Keratinocyte (primary cell): ENCODE data around the gene VPS41.

Experiments
- EZH2 ChIP-seq: IDR thresholded peaks from one replicate; pipeline ENCODE4 v1.6.1; 2012; ENCODE audit warnings: inconsistent platforms, mild to moderate bottlenecking, low read length, moderate library complexity
- TF ChIP-seq, protein P1 (sequence below), 3 experiments: IDR thresholded peaks in 1 of 3; conservative IDR thresholded peaks in 1 of 3; optimal IDR thresholded peaks in 1 of 3; 2 replicates in 2 of 3; 3 replicates in 1 of 3; pipeline versions ENCODE3 to v1.5.1; 2011; ENCODE audit warnings: low read length in 3 of 3, mild to moderate bottlenecking in 3 of 3, moderate library complexity in 2 of 3, control low read depth in 1 of 3, inconsistent platforms in 1 of 3; ENCODE audit not compliant: insufficient read depth in 2 of 3; ENCODE audit errors: extremely low read depth in 1 of 3

DNA sequence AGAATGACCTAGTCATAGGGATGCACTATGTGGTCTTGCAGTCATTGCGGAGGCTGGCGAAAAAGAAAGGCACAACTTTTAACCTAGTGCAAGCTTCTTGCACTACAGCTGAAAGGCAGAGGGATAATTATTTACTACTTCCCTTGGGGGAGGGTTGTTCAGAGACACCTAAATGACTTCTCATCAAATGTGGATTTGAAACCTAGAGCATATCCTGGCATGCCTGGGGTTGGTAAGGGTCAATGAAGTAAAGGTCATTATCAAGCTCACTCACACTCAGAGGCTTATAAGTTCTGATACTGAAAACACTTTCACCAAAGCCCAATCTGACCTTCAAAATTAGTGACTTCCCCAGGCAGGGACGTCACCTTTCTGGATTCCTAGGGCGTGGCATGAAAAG, 168.9 kb downstream of the VPS41 start:
- TF ChIP-seq, protein P1, sequence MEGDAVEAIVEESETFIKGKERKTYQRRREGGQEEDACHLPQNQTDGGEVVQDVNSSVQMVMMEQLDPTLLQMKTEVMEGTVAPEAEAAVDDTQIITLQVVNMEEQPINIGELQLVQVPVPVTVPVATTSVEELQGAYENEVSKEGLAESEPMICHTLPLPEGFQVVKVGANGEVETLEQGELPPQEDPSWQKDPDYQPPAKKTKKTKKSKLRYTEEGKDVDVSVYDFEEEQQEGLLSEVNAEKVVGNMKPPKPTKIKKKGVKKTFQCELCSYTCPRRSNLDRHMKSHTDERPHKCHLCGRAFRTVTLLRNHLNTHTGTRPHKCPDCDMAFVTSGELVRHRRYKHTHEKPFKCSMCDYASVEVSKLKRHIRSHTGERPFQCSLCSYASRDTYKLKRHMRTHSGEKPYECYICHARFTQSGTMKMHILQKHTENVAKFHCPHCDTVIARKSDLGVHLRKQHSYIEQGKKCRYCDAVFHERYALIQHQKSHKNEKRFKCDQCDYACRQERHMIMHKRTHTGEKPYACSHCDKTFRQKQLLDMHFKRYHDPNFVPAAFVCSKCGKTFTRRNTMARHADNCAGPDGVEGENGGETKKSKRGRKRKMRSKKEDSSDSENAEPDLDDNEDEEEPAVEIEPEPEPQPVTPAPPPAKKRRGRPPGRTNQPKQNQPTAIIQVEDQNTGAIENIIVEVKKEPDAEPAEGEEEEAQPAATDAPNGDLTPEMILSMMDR (optimal IDR thresholded peaks at IDR 0.05 in 1 of 3, IDR thresholded peaks at IDR 0.05 in 1 of 3, conservative IDR thresholded peaks at IDR 0.05 in 1 of 3; ENCODE audit: extremely low read depth in 1 of 3, insufficient read depth in 2 of 3, low read length in 3 of 3), result no peak
- TF ChIP-seq EZH2, result no peak
